ENCODE results near the gene SCAMP4. TPM values are rescaled to one million over a fixed set of nuclear protein-coding genes. Genes with fewer than 3 reads are reported as not detected.

The SCAMP4 gene
- total RNA-seq, 1 experiment from 2014 or later: 69.0 TPM

DNA sequence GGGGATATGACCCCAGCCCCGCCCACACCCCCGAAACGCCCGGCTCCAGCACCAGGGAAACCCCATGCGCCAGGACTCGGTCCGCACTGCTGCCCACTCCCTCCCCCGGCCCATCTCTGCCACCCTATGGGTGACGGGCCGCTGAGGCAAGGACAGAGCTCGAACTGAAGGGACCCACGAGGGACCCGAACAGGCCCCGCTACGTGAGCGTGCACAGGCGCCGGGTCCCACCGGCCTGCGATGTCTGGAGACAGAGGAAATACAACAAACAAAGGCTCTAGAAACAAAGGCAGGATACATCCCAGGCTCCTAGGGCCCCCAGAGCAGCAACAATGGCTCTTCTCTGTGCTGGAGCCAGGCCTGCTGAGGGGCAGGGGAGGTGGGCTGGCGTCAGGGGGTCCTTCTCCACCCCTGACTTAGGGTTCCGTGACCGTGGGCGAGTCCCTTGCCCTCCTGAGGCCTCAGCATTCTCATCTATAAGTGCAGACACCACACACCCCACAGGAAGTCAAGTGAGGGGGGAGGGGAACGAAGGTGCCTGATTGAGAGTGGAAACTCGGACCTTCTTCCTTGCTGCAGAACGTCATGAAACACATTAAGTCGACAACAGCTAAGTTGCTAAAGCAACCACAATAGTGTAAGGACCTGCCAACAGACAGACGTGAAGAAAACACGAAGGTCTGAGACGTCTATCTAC is 23.0 kb upstream of the SCAMP4 start:
- Histone ChIP-seq H4K8ac (replicated peaks; ENCODE audit: insufficient read length, low read depth, low read length) (no peak overlapping the region), H2BK5ac (ENCODE audit: insufficient read length, low read length) (no peak overlapping the region), H3K4me1 (ENCODE audit: insufficient read depth, low read length) (peaks cover 11% of the 10 kb centered on the region; the same call in 1 of the 2 replicates), H2BK20ac (ENCODE audit: low read depth, low read length, poor library complexity, severe bottlenecking) (no peak overlapping the region), H3K23me2 (ENCODE audit: insufficient read length, low read depth, low read length, poor library complexity, severe bottlenecking) (peaks cover 9% of the 10 kb centered on the region), H3K14ac (ENCODE audit: insufficient read depth, low read length) (no peak overlapping the region; the same call in 1 of the 2 replicates), H4K91ac (ENCODE audit: insufficient read length, low read depth, low read length) (no peak overlapping the region), H3K4me2 (ENCODE audit: insufficient read depth, insufficient read length, low read length) (no peak overlapping the region), H3K18ac (ENCODE audit: insufficient read length, low read depth, low read length) (no peak overlapping the region), H2BK15ac (ENCODE audit: low read depth, low read length) (no peak overlapping the region), H3K79me1 (ENCODE audit: insufficient read depth, low read depth, low read length, poor library complexity, severe bottlenecking) (peaks cover 23% of the 10 kb centered on the region), H2AK5ac (ENCODE audit: insufficient read length, low read length) (no peak overlapping the region), H3K9ac (ENCODE audit: extremely low read depth, insufficient read length, low read length) (no peak overlapping the region), H3T11ph (ENCODE audit: low read length) (no peak overlapping the region), H3K27me3 (ENCODE audit: insufficient read depth, low read length) (no peaks in the 10 kb centered on the region), H3K27ac (ENCODE audit: insufficient read length, low read depth, low read length) (no peak overlapping the region), H3K9me3 (ENCODE audit: control insufficient read depth, low read depth, low read length) (no peaks in the 10 kb centered on the region), H2BK12ac (ENCODE audit: insufficient read length, low read depth, low read length) (no peak overlapping the region), H2AFZ (ENCODE audit: low read length) (no peak overlapping the region), H3K79me2 (ENCODE audit: insufficient read depth, low read length) (peaks cover 12% of the 10 kb centered on the region; the same call in 1 of the 2 replicates), H3K56ac (ENCODE audit: insufficient read length, low read depth, low read length) (no peak overlapping the region), H4K20me1 (ENCODE audit: control insufficient read depth, insufficient read depth, insufficient read length) (no peaks in the 10 kb centered on the region), H3K23ac (ENCODE audit: insufficient read length, low read depth, low read length) (no peak overlapping the region), H4K5ac (ENCODE audit: insufficient read length, low read depth, low read length) (no peak overlapping the region), H2BK120ac (ENCODE audit: low read depth, low read length, poor library complexity, severe bottlenecking) (no peak overlapping the region), H3K4ac (ENCODE audit: low read depth, low read length) (no peak overlapping the region)
- Mint-ChIP-seq H3K36me3 (ENCODE audit: insufficient read depth in 1 of 3, low read depth in 3 of 3) (0 out of 7 replicates have a peak, but pooled peaks cover 0 to 4% (median 0%) of the 10 kb centered on the region in 3 experiments), H3K4me3 (peak overlapping the region; percentile 57 to 95; a peak in 3 of 5 replicates), H3K27me3 (ENCODE audit: low read depth) (peaks cover 2% of the 10 kb centered on the region; the same call in 1 of the 2 replicates), H3K9me3 (no peaks in the 10 kb centered on the region; a peak in 1 of 5 replicates), H3K27ac (peak overlapping the region in 2 of 3 experiments; percentile 22 to 90; a peak in 2 of 7 replicates), H3K4me1 (peaks cover 29% of the 10 kb centered on the region in 2 experiments)
- WGBS (ENCODE audit: extremely low coverage, insufficient read length, low lambda C conversion rate): no CpG with 5 or more reads among the region's 31 CpGs
- TF ChIP-seq, protein P1, sequence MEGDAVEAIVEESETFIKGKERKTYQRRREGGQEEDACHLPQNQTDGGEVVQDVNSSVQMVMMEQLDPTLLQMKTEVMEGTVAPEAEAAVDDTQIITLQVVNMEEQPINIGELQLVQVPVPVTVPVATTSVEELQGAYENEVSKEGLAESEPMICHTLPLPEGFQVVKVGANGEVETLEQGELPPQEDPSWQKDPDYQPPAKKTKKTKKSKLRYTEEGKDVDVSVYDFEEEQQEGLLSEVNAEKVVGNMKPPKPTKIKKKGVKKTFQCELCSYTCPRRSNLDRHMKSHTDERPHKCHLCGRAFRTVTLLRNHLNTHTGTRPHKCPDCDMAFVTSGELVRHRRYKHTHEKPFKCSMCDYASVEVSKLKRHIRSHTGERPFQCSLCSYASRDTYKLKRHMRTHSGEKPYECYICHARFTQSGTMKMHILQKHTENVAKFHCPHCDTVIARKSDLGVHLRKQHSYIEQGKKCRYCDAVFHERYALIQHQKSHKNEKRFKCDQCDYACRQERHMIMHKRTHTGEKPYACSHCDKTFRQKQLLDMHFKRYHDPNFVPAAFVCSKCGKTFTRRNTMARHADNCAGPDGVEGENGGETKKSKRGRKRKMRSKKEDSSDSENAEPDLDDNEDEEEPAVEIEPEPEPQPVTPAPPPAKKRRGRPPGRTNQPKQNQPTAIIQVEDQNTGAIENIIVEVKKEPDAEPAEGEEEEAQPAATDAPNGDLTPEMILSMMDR (conservative IDR thresholded peaks at IDR 0.05): no peak
- peak; percentile 25 for DNase-seq

All from H9 (cell line).